ENCODE measurements around the gene ITLN2. TPM values are rescaled to one million over a fixed set of nuclear protein-coding genes. Genes with fewer than 3 reads are reported as not detected.

ITLN2 gene
- total and polyA plus RNA-seq, 9 of the 15 experiments (the other 6 are each of a cell fraction or from before 2014, with no cell fraction given), result not detected

DNA sequence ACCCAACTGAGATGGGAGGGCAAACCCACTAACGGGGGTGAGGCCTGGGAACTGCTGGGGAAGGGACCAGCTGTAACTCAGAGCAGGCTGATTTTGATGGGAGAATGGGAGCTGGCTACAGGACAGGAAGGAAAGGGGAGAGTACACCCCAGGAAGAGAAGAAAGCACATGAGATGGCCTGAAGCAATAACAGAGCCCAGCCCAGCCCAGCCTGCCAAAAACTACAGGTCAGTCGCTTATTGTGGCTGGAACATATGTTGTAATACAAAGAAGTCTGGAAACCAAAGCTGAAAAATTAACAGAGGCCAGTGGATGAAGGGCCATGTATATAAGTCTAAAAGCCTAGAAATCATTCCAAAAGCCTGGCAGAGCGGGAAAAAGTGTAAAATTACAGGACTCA lies 1.6 kb downstream of the ITLN2 start:
- POLR2A ChIA-PET, result interaction anchor here (0.6 kb wide), 1 partner anchor 20 kb away, joined by 3 read pairs; no protein-coding TSS in a partner anchor
- Histone ChIP-seq H3K27ac (ENCODE audit: extremely low read depth, low read depth, low read length) (no peak overlapping the region), H3K36me3 (ENCODE audit: control insufficient read depth, insufficient read depth, low read length) (no peaks in the 10 kb centered on the region), H3K9me1 (ENCODE audit: control insufficient read depth, insufficient read depth, low read length) (no peaks in the 10 kb centered on the region), H3K4me3 (no peak overlapping the region), H4K20me1 (replicated peaks; ENCODE audit: control insufficient read depth, insufficient read depth, low read length) (peaks cover 6% of the 10 kb centered on the region), H3K79me2 (ENCODE audit: control insufficient read depth, insufficient read depth, low read length) (no peaks in the 10 kb centered on the region), H3K4me2 (ENCODE audit: insufficient read depth, low read length) (no peak overlapping the region), H3K27me3 (ENCODE audit: control insufficient read depth in 2 of 2, insufficient read depth in 2 of 2, low read length in 2 of 2) (peaks cover 12 to 36% of the 10 kb centered on the region in 2 experiments; a peak in 3 of 5 replicates), H3K9me3 (replicated peaks; ENCODE audit: control insufficient read depth, insufficient read depth, low read depth, low read length) (no peaks in the 10 kb centered on the region), H2AFZ (ENCODE audit: low read depth, low read length) (no peak overlapping the region), H3K9ac (ENCODE audit: insufficient read depth in 1 of 2, low read depth in 2 of 2, low read length in 2 of 2) (no peak overlapping the region), H3K4me1 (replicated peaks in 1 of 2; ENCODE audit: control insufficient read depth in 2 of 2, insufficient read depth in 2 of 2, low read length in 2 of 2) (peaks cover 0 to 7% of the 10 kb centered on the region in 2 experiments; a peak in 2 of 5 replicates)
- 0% methylated on average over 3 of the region's 3 CpGs for WGBS (ENCODE audit: insufficient coverage, low coverage, missing lambda C conversion rate)
- FAIRE-seq (no peak), DNase-seq (ENCODE audit: extremely low read depth in 1 of 4, low spot score in 3 of 4) (no peak), ATAC-seq (no peak)
- intact Hi-C loops (cut with micrococcal nuclease), result no loop called here
- TF ChIP-seq PTBP1 (IDR thresholded peaks at IDR 0.05; ENCODE audit: low read depth, low read length) (no peak), ZNF785 (CRISPR knock-in tag; IDR thresholded peaks at IDR 0.05) (no peak), KLF6 (CRISPR knock-in tag; IDR thresholded peaks at IDR 0.05; ENCODE audit: borderline replicate concordance) (no peak), GATAD2A (IDR thresholded peaks at IDR 0.05) (no peak), ZNF197 (CRISPR knock-in tag; IDR thresholded peaks at IDR 0.05; ENCODE audit: low read depth) (no peak), ZNF764 (CRISPR knock-in tag; IDR thresholded peaks at IDR 0.05; ENCODE audit: low read depth) (no peak), CBX1 (IDR thresholded peaks at IDR 0.05; ENCODE audit: low read depth) (no peak), MIER1 (IDR thresholded peaks at IDR 0.05; ENCODE audit: low read depth) (no peak)
- in situ Hi-C loops (cut with MboI), result loop anchor here (5.0 kb wide), 1 partner anchor 116 kb away; no protein-coding TSS in a partner anchor
- no TSS peak for BruUV-seq (replicated peaks)
- CTCF ChIA-PET (ENCODE audit: low intra/inter-chr PET ratio), result interaction anchor here (4.0 kb wide), 1 partner anchor 118 kb away, joined by 18 read pairs; no protein-coding TSS in a partner anchor
